Measurements from ENCODE around the gene ACOXL. TPM values are rescaled to one million over a fixed set of nuclear protein-coding genes. Genes with fewer than 3 reads are reported as not detected.

The ACOXL gene
- total RNA-seq, 1 donor from 2014 or later: not detected

DNA sequence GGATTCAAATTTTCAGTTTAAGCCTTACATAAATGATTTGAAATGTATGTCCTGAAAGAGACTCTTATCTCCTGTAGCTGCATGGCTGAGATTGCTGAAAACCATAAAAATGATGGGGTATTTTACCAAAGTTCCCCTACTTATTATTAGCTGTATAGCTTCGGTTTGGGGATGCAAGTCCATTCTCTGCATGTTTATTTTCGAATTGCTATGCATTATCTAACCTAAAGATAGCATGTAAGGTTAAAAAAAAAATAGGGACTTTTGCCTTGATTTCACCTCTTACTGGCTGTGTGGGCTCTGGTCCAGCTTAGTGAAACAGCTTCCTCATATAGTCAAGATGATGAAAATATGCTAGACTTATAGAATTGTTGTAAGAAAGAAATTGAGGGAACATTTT, 14.0 kb upstream of the ACOXL start:
- no peak for DNase-seq (ENCODE audit: low spot score)

DNA sequence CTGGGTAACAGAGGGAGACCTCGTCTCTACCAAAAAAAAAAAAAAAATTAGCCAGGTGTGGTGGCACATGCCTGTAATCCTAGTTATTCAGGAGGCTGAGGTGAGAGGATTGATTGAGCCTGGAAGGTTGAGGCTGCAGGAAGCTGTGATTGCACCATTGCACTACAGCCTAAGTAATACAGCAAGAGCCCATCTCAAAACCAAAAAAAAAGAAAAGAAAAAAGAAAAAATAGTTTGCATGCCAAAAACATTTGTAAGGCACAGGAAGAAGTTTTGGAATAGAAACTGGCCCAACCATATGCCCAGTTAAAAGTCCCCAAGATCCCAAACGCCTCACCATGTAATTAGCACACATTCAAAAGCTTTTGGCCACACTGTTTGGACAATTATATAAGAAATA, 13.4 kb upstream of the ACOXL start:
- no peak for DNase-seq (ENCODE audit: low spot score)

DNA sequence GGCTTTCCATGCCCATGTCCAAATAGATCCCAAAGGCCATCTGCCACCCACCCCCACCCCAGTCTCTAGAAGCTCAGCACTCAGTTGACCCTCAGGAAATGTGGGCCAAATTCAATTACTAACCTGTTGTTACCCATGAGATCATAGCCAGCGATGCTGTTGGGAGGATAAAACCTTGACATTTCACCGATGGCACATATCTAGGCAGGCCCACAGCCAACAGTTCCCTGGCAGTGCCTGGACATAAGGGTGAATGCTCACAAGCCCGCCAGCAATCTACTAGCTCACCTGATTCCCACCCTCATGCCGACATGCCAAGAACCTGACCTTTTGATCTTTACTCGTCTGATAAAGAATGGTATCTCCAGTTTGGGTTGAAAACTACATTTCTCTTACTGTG, 11.8 kb upstream of the ACOXL start:
- DNase-seq (ENCODE audit: low spot score): no peak

DNA sequence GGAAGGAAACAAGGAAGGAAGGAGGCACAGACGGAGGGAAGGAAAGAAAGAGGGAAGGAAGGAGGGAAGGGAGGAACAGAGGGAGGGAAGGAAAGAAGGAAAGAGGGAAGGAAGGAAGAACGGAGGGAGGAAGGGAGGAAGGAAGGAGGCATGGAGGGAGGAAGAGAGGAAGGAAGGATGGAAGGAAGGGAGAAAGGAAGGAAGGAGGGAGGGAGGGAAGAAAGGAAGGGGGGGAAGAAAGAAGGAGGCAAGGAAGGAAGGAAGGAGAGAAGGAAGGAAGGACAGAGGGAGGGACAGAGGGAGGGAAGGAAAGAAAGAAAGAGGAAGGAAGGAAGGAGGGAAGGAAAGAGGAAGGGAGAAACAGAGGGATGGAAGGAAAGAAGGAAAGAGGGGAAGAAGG, 7.6 kb upstream of the ACOXL start:
- no peak for DNase-seq (ENCODE audit: low spot score)

DNA sequence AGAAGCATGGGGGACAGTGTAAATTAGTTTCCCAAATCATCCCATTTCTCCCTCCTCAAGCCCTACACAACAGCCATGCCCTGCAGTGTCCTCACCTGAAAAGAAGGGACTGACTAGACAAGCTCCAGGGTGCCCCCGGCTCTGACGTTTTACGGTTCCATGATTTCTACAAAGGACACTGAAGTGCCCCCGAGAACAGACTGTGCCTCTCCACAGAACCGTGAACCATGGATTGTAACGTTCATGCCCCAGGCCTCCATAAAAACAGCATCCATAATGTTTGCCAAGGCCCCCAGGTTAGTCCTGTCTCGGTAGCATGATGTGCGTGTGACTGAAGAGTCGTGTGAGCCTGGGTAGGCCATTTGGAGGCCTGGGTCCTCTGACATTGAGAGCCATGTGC, 7.0 kb upstream of the ACOXL start:
- no peak for DNase-seq (ENCODE audit: low spot score)

DNA sequence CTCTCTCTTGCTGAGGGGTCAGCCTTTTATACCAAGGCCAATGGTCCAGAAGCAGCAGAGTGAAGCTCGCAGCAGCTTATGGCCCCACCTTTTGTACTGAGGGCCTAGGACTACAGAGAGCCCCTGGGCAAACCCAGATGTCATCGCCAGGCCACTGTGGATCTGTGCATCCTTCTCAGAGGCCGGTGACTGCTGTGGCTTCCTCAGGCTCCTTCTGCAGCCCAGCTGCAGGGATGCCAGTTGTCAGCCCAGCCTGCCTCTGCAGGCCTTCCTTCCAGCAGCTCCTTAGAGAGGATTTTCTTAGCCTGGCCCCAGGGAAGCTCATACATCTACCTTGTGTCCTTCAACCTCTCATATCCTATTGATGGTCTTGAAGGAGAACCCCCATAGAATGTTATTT, 6.5 kb upstream of the ACOXL start:
- no peak for DNase-seq (ENCODE audit: low spot score)

DNA sequence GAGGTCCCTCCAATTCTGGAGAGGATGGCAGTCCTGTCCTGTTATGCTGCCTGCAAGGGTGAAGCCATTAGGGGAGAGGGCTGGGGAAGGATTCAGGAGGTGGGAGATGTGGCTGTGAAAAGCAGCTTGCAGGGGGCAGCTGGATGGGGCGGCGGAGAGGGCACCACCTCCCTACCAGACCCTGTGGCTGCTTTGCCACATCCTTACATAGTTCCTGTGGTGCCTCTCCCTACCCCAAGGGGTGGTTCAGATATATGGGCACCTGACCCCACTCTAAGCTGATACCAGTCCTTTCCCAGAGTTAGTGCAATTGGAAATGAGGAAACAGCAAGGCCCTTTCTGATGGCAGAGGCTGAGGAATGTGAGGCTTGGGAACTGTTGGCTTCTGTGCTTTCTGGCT, 6.1 kb upstream of the ACOXL start:
- no peak for DNase-seq (ENCODE audit: low spot score)

DNA sequence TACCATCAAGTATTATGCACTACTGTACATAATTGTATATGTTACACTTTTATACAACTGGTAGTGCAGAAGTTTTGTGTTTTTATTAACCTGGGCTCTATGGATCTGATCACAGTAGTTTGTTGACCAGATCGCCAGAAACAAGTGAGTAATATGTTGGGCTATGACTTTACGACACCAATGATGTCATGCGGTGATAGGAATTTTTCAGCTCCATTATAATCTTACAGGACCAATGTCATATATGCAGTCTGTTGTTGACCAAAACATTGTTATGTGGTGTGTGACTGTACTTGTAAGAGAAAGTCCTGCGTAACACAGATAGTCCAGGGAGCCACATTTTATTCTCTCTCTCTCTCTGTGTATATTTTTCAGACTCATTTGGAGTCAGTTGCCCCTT, 4.5 kb upstream of the ACOXL start:
- DNase-seq (ENCODE audit: low spot score): no peak

DNA sequence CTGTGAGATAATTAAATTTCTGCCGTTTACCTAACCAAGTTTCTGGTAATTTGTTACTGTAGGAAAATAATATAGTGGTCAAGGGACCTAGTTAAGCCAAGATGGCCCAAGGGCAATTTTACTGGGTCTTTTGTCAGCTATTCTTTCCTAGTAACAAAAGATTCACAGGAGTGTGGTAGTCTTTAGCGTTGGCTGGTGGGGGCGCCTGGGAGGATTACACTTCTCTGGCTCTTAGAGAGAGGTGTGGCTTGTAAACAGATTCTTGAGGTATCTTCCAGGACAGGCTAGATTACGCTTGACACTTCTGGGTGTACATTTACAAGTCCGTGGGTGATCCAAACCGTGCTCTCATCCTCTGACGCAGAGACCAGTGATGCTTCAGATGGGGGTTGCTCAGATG, 3.3 kb upstream of the ACOXL start:
- no peak for DNase-seq (ENCODE audit: low spot score)

DNA sequence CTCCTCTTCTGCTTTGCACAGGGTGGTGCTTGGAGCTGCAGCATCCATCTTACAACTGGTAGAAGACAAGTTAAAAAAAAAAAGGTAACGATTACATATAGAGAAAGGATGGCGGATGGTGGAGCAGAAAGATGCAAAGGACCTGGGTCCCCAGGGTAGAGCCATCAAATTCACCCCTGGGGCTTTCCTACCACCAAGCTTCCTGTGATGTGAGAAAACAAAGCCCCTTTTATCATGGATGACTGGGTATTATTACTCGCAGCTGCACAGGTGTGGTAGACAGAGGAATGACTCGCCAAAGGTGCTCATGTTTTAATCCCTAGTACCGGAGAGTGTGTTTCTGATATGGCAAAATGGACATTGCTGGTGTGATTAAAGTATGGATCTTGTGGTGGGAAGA, 1.3 kb upstream of the ACOXL start:
- no peak for DNase-seq (ENCODE audit: low spot score)

DNA sequence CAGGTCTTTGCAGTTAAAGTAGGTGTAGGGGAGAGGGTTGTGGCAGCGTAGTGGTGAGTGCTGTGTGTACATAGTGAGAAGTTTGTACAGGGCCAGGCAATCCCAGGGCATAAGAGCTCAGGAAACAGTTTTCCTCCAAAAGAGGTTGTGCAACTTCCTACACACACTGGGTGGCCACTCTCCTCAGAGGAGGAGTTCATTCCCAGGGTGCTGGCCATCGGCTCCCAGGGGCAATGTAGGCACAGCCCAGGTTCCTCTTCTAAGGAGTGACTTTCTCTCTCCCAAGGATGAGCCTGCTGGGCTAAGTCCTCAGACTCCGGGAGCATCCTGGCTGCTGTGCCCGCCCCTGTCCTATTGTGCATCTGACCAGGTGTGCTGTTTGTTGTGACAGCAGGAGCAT, 3.0 kb downstream of the ACOXL start:
- DNase-seq (ENCODE audit: low spot score): no peak

DNA sequence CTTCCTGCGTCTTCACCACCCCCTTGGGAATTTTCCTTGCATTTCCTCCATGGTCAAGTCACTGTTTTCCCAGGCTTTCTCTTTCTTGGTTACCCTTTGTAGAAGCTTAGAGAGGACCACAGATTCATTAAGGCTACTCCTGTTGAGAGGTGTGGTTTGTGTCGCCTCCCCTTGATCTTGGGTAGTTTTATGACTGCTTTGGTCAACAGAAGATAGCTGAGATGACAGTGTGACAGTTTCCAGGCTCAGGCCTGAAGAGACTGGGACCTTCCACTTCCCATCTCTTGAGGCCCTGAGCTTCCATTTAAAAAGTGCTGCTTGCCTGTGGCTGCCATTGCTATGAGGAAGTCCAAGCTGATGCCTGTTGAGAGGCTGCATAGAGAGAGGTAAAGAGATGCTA, 5.4 kb downstream of the ACOXL start:
- no peak for DNase-seq (ENCODE audit: low spot score)

DNA sequence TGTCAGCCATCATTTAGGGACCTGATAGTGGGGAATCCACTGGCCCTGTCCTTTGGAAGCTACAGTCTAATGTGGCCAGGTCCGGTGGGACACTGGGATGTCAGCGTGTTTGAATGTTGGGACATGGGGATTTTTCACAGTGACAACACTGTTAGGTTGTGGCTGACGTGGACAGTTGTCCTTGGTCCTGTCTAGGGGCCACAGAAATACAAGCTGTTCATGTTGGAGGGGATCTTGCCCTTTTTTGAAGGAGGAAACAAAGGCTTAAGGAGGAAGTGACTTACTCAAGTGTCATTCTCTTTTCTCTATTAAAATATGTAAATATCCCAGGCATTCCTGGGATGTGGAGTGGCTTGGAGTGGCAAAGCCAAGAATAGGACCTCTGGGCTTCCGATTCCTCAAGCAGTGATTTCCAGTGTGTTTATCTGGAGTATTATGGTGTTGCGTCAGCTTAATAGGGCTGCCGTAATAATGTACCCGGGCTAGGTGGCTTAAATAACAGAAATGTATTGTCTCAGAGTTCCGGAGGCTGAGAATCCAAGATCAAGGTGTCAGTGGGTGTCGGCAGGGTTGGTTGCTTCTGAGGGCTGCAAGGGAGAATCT, 8.5 kb downstream of the ACOXL start:
- DNase-seq (ENCODE audit: low spot score): no peak

DNA sequence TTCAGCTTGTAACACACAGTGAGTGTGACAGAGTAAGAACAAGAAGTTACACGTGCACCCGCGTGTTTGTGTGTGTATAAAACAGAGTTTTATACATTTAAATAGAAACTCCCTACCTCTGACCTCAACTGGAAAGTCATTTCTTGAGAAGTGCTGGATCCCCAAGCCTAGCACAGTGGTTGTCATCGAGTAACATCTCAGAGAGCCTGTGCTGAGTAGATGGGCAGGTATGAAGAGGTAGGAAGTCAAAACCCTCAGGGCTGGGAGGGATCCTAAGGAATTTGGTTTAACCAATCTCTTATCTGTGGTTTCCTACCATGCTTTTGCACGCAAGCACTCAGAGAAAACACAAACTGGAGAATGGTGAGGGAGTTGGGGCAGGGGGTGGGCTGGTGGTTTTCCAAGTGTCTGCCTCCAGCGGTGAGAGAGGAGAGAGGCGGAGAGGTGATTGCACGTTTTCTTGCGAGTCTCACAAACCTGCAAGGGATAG, 9.2 kb downstream of the ACOXL start:
- DNase-seq (ENCODE audit: low spot score): no peak

DNA sequence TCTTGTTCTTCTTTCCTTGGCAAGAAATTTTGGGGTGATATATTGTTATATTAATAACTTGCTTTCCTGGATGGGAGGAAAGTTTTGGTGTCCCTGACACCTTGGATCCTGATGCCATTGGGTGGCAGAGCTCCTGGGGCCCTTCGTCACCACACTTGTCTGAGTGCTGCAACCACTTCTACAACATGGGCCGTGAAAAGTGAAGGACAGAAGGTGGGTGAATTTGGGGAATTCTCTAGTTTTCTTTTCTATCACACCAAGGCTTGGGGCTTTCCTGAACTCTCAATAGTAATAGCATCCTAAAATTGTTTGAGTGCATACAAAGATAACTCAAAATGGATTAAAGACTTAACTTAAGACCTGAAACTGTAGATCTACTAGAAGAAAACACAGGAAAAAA, 10.0 kb downstream of the ACOXL start:
- DNase-seq (ENCODE audit: low spot score): no peak

DNA sequence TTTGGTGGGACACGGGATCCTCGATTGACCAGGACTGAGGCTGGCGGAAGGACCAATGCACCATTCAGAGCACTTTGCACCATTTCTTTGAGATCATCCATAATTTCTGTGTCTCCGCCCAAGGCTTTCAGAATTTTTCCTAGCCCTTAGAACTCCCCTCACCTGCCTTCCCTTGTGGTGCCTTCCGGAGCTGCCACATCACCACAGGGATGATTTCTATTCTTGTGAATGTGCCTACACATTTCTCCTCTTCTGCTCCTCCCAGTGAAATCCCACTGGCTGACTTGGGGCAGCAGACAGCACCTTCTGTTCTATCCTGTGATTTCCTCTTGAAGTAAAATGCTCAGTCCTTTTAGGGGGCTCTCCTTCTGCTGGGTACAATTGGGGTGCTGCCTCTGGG, 11.2 kb downstream of the ACOXL start:
- no peak for DNase-seq (ENCODE audit: low spot score)

DNA sequence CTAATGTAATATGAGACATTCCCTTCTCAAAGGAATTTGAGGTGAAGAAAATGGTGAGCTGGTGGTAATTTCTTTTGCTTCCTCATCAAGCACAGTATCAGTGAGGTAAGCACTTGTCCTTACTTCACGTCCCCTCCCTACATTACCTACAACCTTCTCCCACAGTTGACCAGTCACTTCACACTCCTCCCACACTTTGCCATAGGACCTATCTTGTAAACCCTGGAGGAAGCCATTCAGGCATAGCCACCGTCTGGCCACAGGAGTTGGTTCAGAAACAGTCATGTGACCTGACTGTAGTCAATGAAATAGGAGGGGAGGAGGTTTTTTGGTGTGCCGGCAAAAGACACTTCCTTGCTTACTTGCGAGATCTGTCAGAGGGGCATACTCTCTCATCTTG, 12.1 kb downstream of the ACOXL start:
- DNase-seq (ENCODE audit: low spot score): no peak

DNA sequence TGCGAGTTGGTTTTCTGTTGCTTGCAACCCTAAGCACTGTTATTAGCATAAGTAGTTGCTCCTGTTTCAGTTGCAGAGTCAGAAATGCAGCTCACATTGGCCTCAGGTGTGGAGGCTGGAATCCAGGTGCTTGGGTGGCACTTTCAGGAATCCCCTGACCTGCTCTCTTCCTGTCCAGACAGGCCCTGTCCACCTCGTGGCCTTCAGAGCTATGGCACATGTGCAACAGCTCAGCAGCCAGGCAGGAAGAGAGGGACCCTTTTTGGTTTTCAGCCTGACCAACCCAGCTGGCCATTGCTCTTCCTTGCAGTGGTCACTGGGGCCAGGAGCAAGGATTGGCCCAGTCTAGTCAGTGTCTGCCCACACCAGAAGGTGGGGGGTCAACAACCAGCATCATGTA, 12.7 kb downstream of the ACOXL start:
- no peak for DNase-seq (ENCODE audit: low spot score)

DNA sequence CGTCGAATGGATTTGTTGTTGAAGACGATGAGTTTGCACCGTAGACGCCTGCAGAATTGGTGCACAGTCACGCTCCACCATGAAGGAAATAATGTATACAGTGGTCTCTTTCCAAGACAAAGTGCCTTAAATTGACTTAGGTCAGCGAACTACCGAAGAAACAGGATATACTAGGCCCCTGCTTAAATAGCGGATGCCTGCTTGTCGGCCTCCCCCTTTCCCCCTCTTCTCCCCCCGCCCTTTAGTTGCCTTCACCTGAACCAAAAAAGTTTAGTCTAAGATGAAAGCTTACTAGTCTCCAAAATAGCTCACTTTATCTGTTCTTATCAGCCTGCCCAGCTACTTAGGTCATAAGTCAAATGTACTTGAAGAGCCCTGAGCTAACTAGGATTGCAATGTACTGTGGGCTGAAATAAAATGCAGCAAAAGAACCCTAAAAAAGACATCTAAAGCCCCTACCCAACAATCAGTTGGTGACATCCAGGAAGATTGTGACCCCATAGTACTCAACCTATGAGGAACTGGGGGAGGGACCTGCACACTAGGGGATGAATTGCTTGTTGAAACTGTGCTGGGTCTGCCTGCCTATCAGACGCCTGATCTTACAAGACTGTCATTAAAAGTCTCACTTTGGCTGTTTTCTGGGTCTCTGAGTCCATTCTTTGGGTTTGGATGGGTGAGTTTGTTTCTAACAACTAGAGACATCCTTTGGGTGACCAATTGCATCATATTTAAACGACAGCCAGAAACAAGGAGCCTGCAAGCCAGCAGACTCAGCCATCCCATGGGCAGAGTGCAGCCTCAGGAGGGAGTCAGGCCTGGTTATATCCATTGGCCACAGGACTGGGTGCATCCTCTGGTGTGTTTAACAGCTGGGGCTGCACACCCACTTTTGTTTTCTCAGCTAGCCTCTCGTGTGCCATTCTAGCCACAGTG, 14.5 kb downstream of the ACOXL start:
- DNase-seq (ENCODE audit: low spot score): no peak

DNA sequence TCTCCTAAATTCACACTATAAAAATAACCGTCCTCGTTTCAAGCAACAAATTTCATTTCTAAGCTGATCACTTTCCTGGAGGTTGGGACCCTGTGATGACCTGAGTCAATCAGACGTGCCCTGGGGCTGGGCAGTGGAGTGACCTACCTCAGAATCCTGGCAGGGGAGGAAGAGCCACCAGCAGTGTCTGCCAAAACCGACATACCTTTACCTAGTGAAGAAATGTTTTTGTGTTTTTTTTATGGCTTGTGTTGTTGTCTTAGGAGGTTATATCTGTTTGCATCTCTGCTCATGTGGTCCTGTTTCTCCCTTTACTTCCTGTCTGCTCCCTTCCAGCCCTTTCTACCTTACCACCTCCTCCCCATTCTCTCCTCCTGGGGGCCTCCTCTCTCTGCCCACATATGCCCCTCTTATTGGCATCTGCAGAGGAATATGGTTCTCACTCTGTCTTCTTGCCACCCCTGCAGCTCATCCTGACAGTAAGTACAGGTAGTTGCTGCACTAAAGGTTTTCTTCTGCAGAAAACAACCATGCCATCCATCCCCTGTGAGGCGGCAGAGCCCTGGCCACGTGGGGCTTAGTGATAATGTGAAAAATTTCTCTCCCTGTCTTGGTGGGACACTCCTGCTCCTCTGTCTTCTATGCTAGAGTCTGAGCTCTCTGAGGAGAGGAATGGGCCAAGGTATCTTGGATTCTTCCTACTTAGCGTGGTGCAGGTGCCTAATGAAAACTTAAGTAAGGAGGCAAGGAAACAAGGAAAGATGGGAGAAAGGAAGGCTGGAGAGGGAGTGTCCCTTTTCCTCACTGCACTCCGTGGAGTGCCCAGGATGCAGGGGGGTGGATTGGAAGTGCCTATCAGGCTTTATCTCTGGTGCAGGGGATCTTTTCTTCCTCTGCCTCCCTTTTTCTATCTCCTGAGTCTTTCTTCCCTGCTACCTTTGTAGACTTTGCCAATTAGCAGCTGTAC, 15.4 kb downstream of the ACOXL start:
- DNase-seq (ENCODE audit: low spot score): no peak

DNA sequence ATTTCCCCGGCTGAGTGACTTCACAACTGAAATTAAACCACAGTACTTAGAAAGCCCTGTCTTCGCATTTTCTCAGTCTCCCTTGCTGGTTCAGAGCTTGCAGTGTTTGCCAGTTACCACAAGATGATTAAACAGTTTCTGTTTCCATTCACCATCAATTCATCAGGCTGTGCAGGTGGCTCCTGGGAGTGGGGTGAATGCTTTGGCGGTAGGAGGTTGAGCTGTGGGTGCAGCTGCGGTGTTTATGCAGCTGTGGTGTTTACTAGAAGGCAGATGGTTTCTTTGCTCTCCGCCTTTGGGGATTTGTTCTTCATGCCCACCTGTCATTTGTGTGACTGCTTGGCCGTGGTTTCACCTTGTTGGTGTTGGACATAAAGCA, 16.1 kb downstream of the ACOXL start:
- DNase-seq (ENCODE audit: low spot score): no peak

DNA sequence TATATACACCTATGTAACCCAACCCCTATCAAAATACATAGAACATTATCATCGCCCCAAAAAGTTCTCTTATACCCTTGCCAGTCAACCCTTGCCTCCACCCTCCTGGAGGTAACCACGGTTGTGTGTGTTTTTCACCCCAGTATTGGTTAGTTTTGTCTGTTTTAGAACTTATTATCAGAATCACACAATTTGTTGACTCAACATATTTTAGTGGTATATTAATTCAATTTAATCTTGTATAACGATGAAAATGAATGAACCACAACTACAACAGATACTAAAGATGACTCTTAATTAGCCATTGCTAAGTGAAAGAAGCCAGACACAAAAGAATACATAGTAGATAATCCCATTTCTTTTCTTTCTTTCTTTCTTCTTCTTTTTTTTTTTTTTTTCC, 19.3 kb downstream of the ACOXL start:
- DNase-seq (ENCODE audit: low spot score): no peak

All from mesenteric fat pad (tissue), 1 donor.